ENCODE data around the gene PLEKHA4.

Gene PLEKHA4

GRCh38 chr19:48822514-48822913 lies 45.9 kb downstream of the PLEKHA4 start:
- no peak for DNase-seq

GRCh38 chr19:48821633-48822032 lies 46.8 kb downstream of the PLEKHA4 start:
- no peak for DNase-seq

GRCh38 chr19:48819366-48819816 lies 49.0 kb downstream of the PLEKHA4 start:
- DNase-seq = no peak

DNA sequence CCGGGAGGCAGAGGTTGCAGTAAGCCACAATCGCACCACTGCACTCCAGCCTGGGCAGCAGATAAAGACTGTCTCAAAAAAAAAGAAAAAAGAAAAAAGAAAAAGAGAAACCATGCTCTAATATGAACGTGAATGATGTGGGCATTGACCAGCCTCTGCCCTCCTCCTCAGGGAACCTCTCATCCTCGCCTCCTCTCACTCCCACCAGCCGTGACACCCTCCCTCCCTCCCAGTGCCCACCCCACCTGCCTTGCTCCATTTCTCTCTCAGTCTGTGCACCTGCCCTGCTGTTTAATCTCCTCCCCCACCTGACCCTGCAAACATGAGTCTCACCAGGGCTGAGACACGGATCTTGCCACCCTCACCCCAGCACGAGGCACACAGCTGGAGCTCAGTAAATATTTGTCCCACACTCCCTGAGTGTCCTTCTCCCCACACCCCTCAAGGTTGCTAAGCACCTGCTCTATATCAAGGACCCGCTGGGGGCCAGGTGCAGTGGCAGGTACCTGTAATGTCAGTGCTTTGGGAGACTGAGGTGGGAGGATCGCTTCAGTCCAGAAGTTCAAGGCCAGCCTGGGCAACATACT lies 50.1 kb downstream of the PLEKHA4 start:
- DNase-seq = no peak

DNA sequence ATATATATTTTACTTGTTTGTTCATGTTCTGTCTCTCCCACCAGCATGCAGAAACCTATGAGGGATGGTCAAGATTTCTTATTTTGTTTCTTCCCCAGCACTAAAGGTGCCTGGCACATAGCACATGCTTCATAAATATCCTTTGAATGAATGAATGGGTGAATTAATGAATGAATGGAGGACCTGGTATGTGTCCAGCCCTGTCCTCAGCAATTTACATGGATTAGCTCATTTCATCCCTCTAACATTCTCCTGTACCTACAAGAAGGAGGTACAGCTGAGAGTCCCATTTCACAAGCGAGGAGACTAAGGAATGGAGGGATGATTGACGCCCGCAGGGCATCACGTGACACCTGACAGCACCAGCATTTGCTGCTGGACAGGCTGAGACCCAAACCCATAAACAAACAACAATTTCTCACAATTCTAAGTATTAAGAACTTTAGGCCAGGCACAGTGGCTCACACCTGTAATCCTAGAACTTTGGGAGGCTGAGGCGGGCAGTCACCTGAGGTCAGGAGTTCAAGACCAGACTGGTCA lies 50.8 kb downstream of the PLEKHA4 start:
- DNase-seq = no peak

DNA sequence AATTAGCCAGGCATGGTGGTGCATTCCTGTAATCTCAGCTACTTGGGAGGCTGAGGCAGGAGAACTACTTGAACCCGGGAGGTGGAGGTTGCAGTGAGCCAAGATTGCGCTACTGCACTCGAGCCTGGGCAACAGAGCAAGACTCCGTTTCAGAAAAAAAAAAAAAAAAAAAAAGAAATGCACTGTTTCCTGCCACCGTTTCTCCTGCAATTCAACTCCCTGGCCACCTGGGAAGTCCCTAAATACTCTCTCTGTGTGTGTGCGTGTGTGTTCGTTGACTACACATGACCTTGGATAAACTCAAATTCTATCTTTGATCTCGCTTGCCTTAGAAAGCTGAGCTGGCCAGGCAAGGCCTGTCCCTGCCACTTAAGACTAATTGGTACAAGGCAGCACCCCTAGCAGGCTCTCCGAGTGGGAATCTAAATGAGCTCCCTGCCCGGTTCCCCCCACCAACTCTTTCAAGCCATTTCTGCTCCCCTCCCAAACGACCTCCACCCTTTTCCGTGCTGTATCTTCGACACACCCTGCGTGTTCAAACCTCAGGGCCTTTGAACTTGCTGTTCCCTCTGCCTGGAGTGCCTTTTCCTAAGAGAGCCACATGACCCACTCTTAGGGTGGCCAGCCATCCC lies 52.4 kb downstream of the PLEKHA4 start:
- peak; percentile 47 for DNase-seq

- DNase-seq = no peak
Observed at GRCh38 chr19:48814895-48815294, 53.5 kb downstream of the PLEKHA4 start.

DNA sequence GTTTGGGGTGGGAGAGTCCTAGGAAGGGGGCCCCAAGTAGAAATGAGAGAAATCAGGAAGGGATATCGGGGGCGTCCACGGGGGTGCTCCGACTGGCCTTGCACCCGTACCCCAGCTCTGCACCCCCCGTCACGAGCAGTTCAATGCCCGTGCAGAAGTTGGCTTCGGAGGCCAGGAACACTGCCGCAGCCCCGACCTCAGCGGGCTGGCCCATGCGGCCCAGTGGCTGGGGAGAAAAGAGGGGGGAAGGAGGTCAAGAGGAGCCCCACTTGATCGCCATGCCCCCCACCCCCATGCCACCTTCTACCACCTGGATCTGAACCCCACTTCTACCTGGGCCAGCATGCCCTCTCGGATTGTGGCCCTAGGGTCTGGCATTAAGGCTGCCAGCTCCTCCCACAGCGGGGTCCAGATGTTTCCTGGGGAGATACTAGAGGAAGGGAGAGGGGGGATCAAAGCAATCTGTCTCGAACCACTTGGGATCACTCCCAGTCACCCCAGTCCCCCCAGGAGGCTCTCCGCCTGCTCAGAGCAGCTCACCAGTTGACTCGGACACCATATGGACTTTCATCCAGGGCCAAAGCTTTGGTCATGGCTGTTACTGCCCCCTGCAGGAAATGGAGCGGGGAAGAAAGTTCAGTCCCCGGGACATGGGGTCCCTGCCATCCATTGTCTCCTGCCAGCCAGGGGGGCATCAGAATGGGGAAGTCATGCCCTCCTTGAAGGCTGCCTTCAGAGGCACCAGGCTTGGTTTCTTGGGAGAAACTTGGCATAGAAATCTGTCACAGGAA lies 55.1 kb downstream of the PLEKHA4 start:
- DNase-seq = peak; percentile 43

DNA sequence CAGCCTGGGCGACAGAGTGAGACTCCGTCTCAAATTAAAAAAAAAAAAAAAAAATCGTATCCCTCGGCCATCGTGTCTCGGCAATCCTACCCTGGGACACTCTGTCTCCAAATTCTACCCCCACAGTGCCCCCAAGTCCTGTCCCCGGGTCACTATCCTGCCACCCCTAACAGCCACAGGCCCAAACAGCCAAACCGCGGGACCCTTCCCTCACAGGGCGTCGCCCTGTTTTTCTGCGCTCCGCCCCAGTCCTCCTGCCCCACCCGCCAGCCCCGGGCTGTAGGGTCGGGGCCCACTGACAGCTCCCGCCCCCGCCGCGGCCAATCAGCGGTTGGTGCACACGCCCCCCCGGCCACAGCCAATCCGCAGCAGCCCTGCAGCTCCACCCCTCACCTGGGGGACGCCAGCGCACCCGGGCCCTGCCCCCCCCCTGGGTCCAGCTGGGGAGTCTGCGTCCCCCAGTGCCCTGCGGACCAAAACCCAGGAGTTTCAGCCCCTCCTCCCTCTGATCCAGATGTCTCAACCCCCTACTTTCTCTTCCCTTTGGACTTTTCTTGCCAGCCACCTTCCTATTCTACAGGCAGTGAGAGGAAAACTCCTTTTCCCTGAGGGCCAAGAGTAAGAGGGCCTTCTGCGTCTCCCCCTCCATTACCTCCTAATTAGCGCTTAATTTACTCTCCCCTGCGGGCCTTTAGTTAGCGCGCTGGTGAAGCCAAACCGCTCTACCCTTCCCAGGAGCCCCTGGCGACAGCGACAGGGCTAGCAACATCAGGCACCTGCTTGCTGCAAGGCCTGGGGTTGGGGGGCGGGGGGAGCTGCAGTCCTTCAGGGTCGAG lies 56.1 kb downstream of the PLEKHA4 start:
- peak; percentile 95 for DNase-seq

DNA sequence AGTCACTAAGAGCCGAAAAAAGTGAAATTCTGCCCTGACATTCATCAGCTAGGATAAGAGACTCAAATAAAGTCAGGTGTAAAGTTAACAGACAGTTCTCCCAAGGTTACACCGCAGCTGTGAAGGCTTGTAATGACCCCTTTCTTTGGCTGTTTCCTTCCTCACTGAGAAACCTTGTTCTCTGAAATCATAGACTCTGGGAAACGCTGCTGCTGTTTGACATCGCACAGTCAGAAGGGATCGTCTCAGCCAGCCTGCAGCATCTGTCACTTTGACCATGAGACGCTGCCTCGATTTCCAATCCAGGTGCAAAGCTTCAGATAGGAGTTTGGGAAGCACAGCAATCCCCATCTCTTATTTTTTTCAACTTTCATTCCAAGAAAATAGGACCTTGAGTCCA lies 58.3 kb downstream of the PLEKHA4 start:
- no peak for DNase-seq

DNA sequence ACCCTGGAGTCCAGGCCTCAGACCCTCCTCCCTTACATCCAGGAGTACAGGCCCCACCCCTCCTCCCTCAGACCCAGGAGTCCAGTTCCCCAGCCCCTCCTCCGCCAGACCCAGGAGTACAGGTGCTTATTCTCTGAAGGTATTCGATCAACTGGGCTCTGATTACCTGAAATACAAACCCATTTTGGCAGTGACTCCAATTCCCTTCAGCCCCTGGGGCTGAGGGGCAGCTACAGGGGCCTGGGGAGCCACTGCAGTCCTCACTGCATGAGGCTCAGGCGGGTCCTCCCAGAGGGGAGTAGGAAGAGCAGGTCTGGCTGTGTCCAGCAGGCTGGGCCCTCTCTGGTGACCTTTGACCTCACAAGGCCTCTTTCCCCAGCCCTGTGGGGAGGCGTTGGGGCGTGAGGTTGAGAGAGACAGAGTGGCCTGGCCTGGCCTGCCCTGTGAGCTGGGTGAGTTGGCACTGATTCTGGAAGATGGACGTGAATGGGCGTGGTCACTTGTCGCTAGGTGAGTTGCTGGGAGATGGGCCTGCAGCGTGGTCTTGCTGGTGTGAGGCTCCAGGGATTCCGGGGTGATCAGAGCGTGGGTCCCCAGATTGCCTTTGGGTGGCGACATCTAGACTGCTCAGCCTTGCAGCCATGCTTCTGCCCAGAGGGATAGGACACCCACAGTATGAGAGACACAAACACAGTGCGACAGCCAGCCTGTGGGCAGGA lies 60.7 kb downstream of the PLEKHA4 start:
- DNase-seq = no peak

DNA sequence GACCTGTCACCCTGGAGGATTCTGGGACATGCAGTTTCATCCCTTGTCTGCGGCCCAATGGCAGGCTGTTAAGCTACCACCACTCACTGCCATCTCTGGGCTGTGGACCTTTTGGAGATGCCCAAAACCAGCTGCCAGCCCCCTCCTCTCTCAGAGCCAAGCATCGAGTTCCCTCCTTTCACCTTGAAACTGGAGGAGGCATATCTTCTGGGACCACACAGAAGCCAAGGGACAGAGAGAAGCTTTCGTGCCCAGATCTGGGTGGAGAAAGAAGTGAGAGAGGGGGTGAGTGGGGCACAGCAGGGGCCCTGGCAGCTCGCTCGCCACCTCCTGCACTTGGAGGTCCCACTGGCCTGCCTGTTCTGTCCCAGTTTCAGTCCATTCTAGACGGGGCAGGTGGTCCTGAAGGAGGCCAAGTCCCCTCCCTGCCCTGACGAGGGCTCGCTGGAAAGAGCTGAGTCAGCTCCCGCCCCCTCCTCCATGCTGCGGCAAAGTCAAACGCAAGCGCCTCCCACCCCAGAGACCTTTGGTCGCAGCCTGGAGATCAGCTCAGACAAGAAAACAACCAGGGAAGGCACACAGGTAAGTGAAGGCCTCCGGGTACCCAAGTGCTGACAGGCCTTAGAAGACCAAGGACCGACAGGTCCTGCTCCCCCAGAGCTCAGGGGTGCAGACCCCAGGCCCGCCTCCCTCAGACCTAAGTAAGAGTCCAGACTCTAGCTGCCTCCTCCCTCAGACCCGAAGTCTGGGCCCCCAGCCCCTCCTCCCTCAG lies 61.4 kb downstream of the PLEKHA4 start:
- DNase-seq = no peak

GRCh38 chr19:48806518-48806817 lies 61.9 kb downstream of the PLEKHA4 start:
- DNase-seq = peak; percentile 83

DNA sequence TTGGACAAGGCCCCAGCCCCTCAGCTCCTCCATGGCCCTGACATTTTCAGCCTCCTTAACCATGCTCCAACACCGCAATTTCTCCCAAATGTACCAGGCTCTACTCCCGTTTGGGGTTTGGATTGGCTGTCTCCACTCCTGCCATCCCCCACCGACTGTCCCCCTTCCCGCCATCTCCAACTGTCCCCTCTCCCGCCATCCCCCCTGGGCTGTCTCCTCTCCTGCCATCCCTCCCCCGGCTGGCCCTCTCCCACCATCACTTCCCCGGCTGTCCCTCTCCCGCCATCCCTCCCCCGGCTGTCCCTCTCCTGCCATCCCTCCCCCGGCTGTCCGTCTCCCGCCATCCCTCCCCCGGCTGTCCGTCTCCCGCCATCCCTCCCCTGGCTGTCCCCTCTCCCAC lies 63.0 kb downstream of the PLEKHA4 start:
- DNase-seq = no peak

GRCh38 chr19:48804496-48804895 lies 63.9 kb downstream of the PLEKHA4 start:
- DNase-seq = no peak

GRCh38 chr19:48802623-48803022 lies 65.8 kb downstream of the PLEKHA4 start:
- no peak for DNase-seq

- no peak for DNase-seq
Observed at GRCh38 chr19:48799358-48800300, 68.8 kb downstream of the PLEKHA4 start.

- no peak for DNase-seq
Observed at GRCh38 chr19:48798937-48799336, 69.5 kb downstream of the PLEKHA4 start.

DNA sequence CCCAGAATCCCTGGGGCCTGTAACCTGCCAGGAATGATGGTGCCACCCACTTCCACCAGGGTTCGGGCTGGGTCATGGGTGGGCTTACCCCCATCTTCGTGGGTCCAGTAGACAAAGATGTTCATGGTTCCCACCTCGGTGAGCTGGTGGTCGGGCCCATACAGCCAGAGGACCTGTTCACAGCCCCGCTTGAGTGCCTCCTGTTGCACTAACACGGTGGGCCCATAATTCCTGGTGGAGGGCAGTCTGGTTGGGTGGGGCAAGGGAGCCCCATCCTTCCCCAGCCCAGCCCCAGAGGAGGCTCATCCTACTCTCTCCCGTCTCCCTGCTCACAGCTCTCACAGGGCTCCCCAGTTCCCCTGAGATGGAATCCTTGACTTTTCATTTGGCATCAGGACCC lies 71.3 kb downstream of the PLEKHA4 start:
- no peak for DNase-seq

- no peak for DNase-seq
Observed at GRCh38 chr19:48796298-48797083, 71.9 kb downstream of the PLEKHA4 start.

Measured in NCI-H82 (cell line).